HepG2 (cell line): ENCODE results near the gene SIK3. TPM values are rescaled to one million over a fixed set of nuclear protein-coding genes. Genes with fewer than 3 reads are reported as not detected.

Source experiments
- ARNTL ChIP-seq: sonication (generic); formaldehyde crosslinking; IDR thresholded peaks from 2 replicates; pipeline ENCODE4 v1.4.0; 2020; ENCODE audit warnings: mild to moderate bottlenecking, missing genetic modification reagents
- ATAD3A ChIP-seq: sonication (generic); formaldehyde crosslinking; IDR thresholded peaks from 2 replicates; pipeline ENCODE4 v1.4.0; 2020; ENCODE audit warnings: missing genetic modification reagents
- ATF7-NPFF ChIP-seq: sonication (generic); formaldehyde crosslinking; IDR thresholded peaks from 2 replicates; pipeline ENCODE4 v1.8.1; 2023; ENCODE audit warnings: mild to moderate bottlenecking, low read depth, missing genetic modification reagents, moderate library complexity
- ATM ChIP-seq: fragments of 450-650 bp; IDR thresholded peaks from 2 replicates; pipeline ENCODE4 v1.7.1; 2017; ENCODE audit warnings: mild to moderate bottlenecking, borderline replicate concordance
- DR1 ChIP-seq: sonication (generic); formaldehyde crosslinking; IDR thresholded peaks from 2 replicates; pipeline ENCODE4 v1.8.0; 2021; ENCODE audit warnings: mild to moderate bottlenecking, missing genetic modification reagents, inconsistent platforms
- ETV6 ChIP-seq: sonication (generic); formaldehyde crosslinking; conservative IDR thresholded peaks from 2 replicates; pipeline ENCODE4 v1.4.0; 2020; ENCODE audit warnings: missing genetic modification reagents
- FOXJ3 ChIP-seq: sonication (generic); formaldehyde crosslinking; IDR thresholded peaks from 2 replicates; pipeline ENCODE4 v1.4.0; 2020; ENCODE audit warnings: missing genetic modification reagents, mild to moderate bottlenecking, borderline replicate concordance
- FOXK1 ChIP-seq: sonication (generic); formaldehyde crosslinking; IDR thresholded peaks from 2 replicates; pipeline ENCODE4 v1.4.0; 2020; ENCODE audit warnings: low read depth, missing genetic modification reagents, borderline replicate concordance
- HNF4G ChIP-seq, 2 experiments: sonication (generic) in 1 of 2; formaldehyde crosslinking in 1 of 2; IDR thresholded peaks; 2 replicates each; pipeline versions ENCODE4 v1.4.0 to v1.6.1; 2011 to 2020; ENCODE audit warnings: borderline replicate concordance in 2 of 2, low read depth in 2 of 2, mild to moderate bottlenecking in 2 of 2, low read length in 1 of 2, missing genetic modification reagents in 1 of 2, moderate library complexity in 1 of 2
- IRF1 ChIP-seq: sonication (generic); formaldehyde crosslinking; IDR thresholded peaks from 2 replicates; pipeline ENCODE4 v1.4.0; 2020; ENCODE audit warnings: low read depth, mild to moderate bottlenecking, missing genetic modification reagents
- LRRFIP1 ChIP-seq: sonication (generic); formaldehyde crosslinking; conservative IDR thresholded peaks from 2 replicates; pipeline ENCODE4 v1.4.0; 2020; ENCODE audit warnings: missing genetic modification reagents
- MTF1 ChIP-seq: sonication (generic); formaldehyde crosslinking; IDR thresholded peaks from 2 replicates; pipeline ENCODE4 v1.5.0; 2020; ENCODE audit warnings: missing genetic modification reagents
- RAD21 ChIP-seq: fragments of 450-650 bp; formaldehyde crosslinking; IDR thresholded peaks from 2 replicates; pipeline ENCODE4 v1.5.0; 2020; ENCODE audit warnings: mild to moderate bottlenecking
- RAD51 ChIP-seq: fragments of 450-650 bp; IDR thresholded peaks from 2 replicates; pipeline ENCODE4 v1.6.1; 2016; ENCODE audit warnings: borderline replicate concordance
- RFX1 ChIP-seq: fragments of 450-650 bp; IDR thresholded peaks from 2 replicates; pipeline ENCODE4 v1.6.1; 2017
- TBX2 ChIP-seq: sonication (generic); formaldehyde crosslinking; IDR thresholded peaks from 2 replicates; pipeline ENCODE4 v1.5.0; 2020; ENCODE audit warnings: missing genetic modification reagents, mild to moderate bottlenecking, borderline replicate concordance
- TFAP4 ChIP-seq: sonication (generic); IDR thresholded peaks from 2 replicates; pipeline ENCODE4 v1.6.1; 2016; ENCODE audit warnings: low read depth, borderline replicate concordance
- WIZ ChIP-seq: sonication (generic); formaldehyde crosslinking; IDR thresholded peaks from 2 replicates; pipeline ENCODE4 v1.5.1; 2020; ENCODE audit warnings: mild to moderate bottlenecking, missing genetic modification reagents
- ZNF350 ChIP-seq: sonication (generic); formaldehyde crosslinking; IDR thresholded peaks from 2 replicates; pipeline ENCODE4 v1.4.0; 2020; ENCODE audit warnings: mild to moderate bottlenecking, low read depth, missing genetic modification reagents, borderline replicate concordance
- ZNF441 ChIP-seq: sonication (generic); formaldehyde crosslinking; IDR thresholded peaks from 2 replicates; pipeline ENCODE4 v1.7.0; 2021; ENCODE audit warnings: missing genetic modification reagents, borderline replicate concordance
- ZNF558 ChIP-seq: sonication (generic); formaldehyde crosslinking; IDR thresholded peaks from 2 replicates; pipeline ENCODE4 v1.9.0; 2022; ENCODE audit warnings: mild to moderate bottlenecking, missing genetic modification reagents, borderline replicate concordance
- polyA plus RNA-seq, 8 experiments: library from polyadenylated mRNA; depleted of rRNA in 3 of 8; stranded (reverse) in 7 of 8; unstranded in 1 of 8; fragments of >200 nt; fragmentation: Illumina TruSeq in 4 of 8; extraction: Trizol in 4 of 8; gene quantifications; 2 replicates each; pipeline versions ENCODE4 v1.2.1 to v1.2.3, GENCODE V29; 2011 to 2016; ENCODE audit warnings: low read depth in 4 of 8, missing spikeins in 1 of 8, mixed read lengths in 1 of 8; ENCODE audit not compliant: insufficient read depth in 1 of 8
- total RNA-seq, 5 experiments: library from RNA; depleted of rRNA; stranded (reverse); fragments of >200 nt; fragmentation: Illumina TruSeq; extraction: Trizol; gene quantifications; 2 replicates each; pipeline ENCODE4 v1.2.3, GENCODE V29; 2016; ENCODE audit warnings: low read depth in 1 of 5
- TF ChIP-seq, protein P1 (sequence below): IDR thresholded peaks from 2 replicates; pipeline ENCODE4 v1.6.1; 2016; ENCODE audit warnings: control low read depth

The SIK3 gene
- total and polyA plus RNA-seq, 2 of the 13 experiments (the other 11 are each of a cell fraction or from before 2014, with no cell fraction given): 5.7 to 9.8 TPM

- TF ChIP-seq LRRFIP1 (CRISPR knock-in tag) (no peak), ZNF350 (CRISPR knock-in tag) (peak; percentile 57; the same call in 1 of the 2 replicates), ATF7-NPFF (CRISPR knock-in tag) (no peak), ATAD3A (no peak), ZNF441 (CRISPR knock-in tag) (no peak; the same call in 1 of the 2 replicates), MTF1 (CRISPR knock-in tag) (no peak; the same call in 1 of the 2 replicates), ZNF558 (CRISPR knock-in tag) (peak; percentile 60; the same call in 1 of the 2 replicates), TFAP4 (peak; percentile 79; the same call in 1 of the 2 replicates), TBX2 (CRISPR knock-in tag) (peak; percentile 89), DR1 (CRISPR knock-in tag) (no peak), ARNTL (CRISPR knock-in tag) (peak; percentile 79), RFX1 (no peak), RAD21 (no peak), IRF1 (CRISPR knock-in tag) (no peak), ETV6 (CRISPR knock-in tag) (no peak), RAD51 (no peak), FOXK1 (CRISPR knock-in tag) (peak; percentile 69), HNF4G (IDR thresholded peaks at IDR 0.05; ENCODE audit: borderline replicate concordance, low read depth, low read length) (peak; percentile 100), HNF4G (CRISPR knock-in tag; IDR thresholded peaks at IDR 0.05; ENCODE audit: borderline replicate concordance, low read depth) (peak; percentile 99), FOXJ3 (peak; percentile 93), WIZ (CRISPR knock-in tag) (no peak), ATM (no peak)
- TF ChIP-seq, protein P1, sequence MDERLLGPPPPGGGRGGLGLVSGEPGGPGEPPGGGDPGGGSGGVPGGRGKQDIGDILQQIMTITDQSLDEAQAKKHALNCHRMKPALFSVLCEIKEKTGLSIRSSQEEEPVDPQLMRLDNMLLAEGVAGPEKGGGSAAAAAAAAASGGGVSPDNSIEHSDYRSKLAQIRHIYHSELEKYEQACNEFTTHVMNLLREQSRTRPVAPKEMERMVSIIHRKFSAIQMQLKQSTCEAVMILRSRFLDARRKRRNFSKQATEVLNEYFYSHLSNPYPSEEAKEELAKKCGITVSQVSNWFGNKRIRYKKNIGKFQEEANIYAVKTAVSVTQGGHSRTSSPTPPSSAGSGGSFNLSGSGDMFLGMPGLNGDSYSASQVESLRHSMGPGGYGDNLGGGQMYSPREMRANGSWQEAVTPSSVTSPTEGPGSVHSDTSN: peak; percentile 52; the same call in 1 of the 2 replicates
Measured at GRCh38 chr11:116808262-116809175, 289.7 kb downstream of the SIK3 start (continued).
